ENCODE results near the gene HS1BP3.

GRCh38 chr2:20592106-20593071, 58.5 kb downstream of the HS1BP3 start:
- TF ChIP-seq, protein P1, sequence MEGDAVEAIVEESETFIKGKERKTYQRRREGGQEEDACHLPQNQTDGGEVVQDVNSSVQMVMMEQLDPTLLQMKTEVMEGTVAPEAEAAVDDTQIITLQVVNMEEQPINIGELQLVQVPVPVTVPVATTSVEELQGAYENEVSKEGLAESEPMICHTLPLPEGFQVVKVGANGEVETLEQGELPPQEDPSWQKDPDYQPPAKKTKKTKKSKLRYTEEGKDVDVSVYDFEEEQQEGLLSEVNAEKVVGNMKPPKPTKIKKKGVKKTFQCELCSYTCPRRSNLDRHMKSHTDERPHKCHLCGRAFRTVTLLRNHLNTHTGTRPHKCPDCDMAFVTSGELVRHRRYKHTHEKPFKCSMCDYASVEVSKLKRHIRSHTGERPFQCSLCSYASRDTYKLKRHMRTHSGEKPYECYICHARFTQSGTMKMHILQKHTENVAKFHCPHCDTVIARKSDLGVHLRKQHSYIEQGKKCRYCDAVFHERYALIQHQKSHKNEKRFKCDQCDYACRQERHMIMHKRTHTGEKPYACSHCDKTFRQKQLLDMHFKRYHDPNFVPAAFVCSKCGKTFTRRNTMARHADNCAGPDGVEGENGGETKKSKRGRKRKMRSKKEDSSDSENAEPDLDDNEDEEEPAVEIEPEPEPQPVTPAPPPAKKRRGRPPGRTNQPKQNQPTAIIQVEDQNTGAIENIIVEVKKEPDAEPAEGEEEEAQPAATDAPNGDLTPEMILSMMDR (IDR thresholded peaks at IDR 0.05): no peak
- TF ChIP-seq POLR2A (IDR thresholded peaks at IDR 0.05): no peak
- TF ChIP-seq EP300 (IDR thresholded peaks at IDR 0.05): no peak
